Panc1 (cell line): ENCODE data around the gene SMIM5. TPM values are rescaled to one million over a fixed set of nuclear protein-coding genes. Genes with fewer than 3 reads are reported as not detected.
"Not testable (repeated sequence)": the region's sequence is repeated elsewhere in the genome, so short reads cannot be mapped to it uniquely, and the experiment has no call there.

ENCODE experiments used
- ATAC-seq: fragments of 200-7000 bp; cut with Tn5 transposase; 2 replicates; pipeline ENCODE4 v1.9.1; 2020; ENCODE audit warnings: mild to moderate bottlenecking, moderate library complexity
- BruUV-seq: library from RNA; stranded (reverse); fragments of 400-500 nt; replicated peaks from 2 replicates; lab custom pipeline; 2021; lab: Mats Ljungman, UMichigan
- CTCF ChIA-PET: fragments of 300-600 bp; sonication (Branson Sonifier 250); formaldehyde crosslinking; loops from one replicate; lab custom pipeline; 2022; ENCODE audit warnings: antibody characterized with exemption; lab: Charles Lee
- POLR2A ChIA-PET: fragments of 300-600 bp; sonication (Branson Sonifier 250); formaldehyde crosslinking; loops from one replicate; lab custom pipeline; 2022; ENCODE audit warnings: antibody characterized with exemption; lab: Charles Lee
- DNase-seq: peaks from one replicate; pipeline ENCODE4 v3.0.0-alpha.2; 2010; ENCODE audit warnings: low read depth, low spot score
- H3K27ac ChIP-seq: 2 replicates; pipeline ENCODE4 v1.5.1; 2011; ENCODE audit warnings: mild to moderate bottlenecking, low read length, inconsistent platforms
- H3K27me3 ChIP-seq: fragments of 200-500 bp; sonication (Bioruptor generic); 2 replicates; pipeline ENCODE4 v1.6.0; 2014; ENCODE audit warnings: low read length, inconsistent platforms; ENCODE audit not compliant: control insufficient read depth, insufficient read depth
- H3K36me3 ChIP-seq: fragments of 200-500 bp; sonication (Bioruptor generic); 2 replicates; pipeline ENCODE4 v1.5.1; 2014; ENCODE audit warnings: inconsistent platforms, mild to moderate bottlenecking, low read length, moderate library complexity; ENCODE audit not compliant: control insufficient read depth, insufficient read depth
- H3K4me1 ChIP-seq: 2 replicates; pipeline ENCODE4 v1.5.1; 2011; ENCODE audit warnings: inconsistent platforms, mild to moderate bottlenecking, low read length, moderate library complexity; ENCODE audit not compliant: control insufficient read depth, insufficient read depth
- H3K4me3 ChIP-seq, 2 experiments: 2 replicates each; pipeline ENCODE4 v1.5.1; 2011 to 2012; ENCODE audit warnings: low read depth in 2 of 2, low read length in 2 of 2, mild to moderate bottlenecking in 2 of 2, inconsistent platforms in 1 of 2, moderate library complexity in 1 of 2
- H3K9me3 ChIP-seq: fragments of 200-500 bp; sonication (Bioruptor generic); 2 replicates; pipeline ENCODE4 v1.5.1; 2014; ENCODE audit warnings: low read depth, mild to moderate bottlenecking, inconsistent platforms, low read length, moderate library complexity; ENCODE audit not compliant: control insufficient read depth, insufficient read depth
- CTCF ChIP-seq: fragments of 450-650 bp; IDR thresholded peaks from 2 replicates; pipeline ENCODE4 v1.5.1; 2017; ENCODE audit warnings: mild to moderate bottlenecking
- POLR2AphosphoS5 ChIP-seq: IDR thresholded peaks from 2 replicates; pipeline ENCODE4 v1.6.1; 2012; ENCODE audit warnings: mild to moderate bottlenecking, low read depth, low read length, moderate library complexity
- REST ChIP-seq, 2 experiments: IDR thresholded peaks; 2 replicates each; pipeline ENCODE4 v1.6.1; 2011 to 2012; ENCODE audit warnings: low read depth in 2 of 2, control low read depth in 1 of 2, low read length in 1 of 2, mild to moderate bottlenecking in 1 of 2, moderate library complexity in 1 of 2; ENCODE audit not compliant: insufficient read depth in 1 of 2
- SIN3A ChIP-seq: IDR thresholded peaks from 2 replicates; pipeline ENCODE4 v1.6.1; 2012; ENCODE audit warnings: low read depth, mild to moderate bottlenecking, low read length, moderate library complexity, borderline replicate concordance; ENCODE audit not compliant: insufficient read depth
- TCF7L2 ChIP-seq: IDR thresholded peaks from 2 replicates; pipeline ENCODE4 v1.6.1; 2011; ENCODE audit warnings: mild to moderate bottlenecking, low read depth, low read length, inconsistent platforms
- in situ Hi-C: cut with HindIII; loops from 2 replicates; pipeline ENCODE4 v1.10.0; 2016; ENCODE audit warnings: low sequenced_read_pairs, low pct_unique_long_range_greater_than_20kb
- intact Hi-C: fragments of 100-400 bp; cut with micrococcal nuclease; formaldehyde crosslinking; loops from one replicate; pipeline ENCODE4 v1.10.0; 2022; ENCODE audit not compliant: unreplicated experiment
- total RNA-seq: library from RNA; stranded (reverse); gene quantifications from one replicate; pipeline ENCODE4 v1.2.1, GENCODE V29; 2021; ENCODE audit not compliant: unreplicated experiment

SMIM5 gene
- total RNA-seq, 1 experiment from 2014 or later, result 0.10 TPM

- Histone ChIP-seq H3K9me3 (no peaks in the 10 kb centered on the region), H3K27me3 (no peaks in the 10 kb centered on the region), H3K4me1 (peaks cover 25% of the 10 kb centered on the region), H3K4me3 (no peak overlapping the region), H3K36me3 (no peaks in the 10 kb centered on the region), H3K27ac (no peak overlapping the region)
- POLR2A ChIA-PET, result no interaction called here
- no TSS peak for BruUV-seq
- intact Hi-C loops (no loop called here), in situ Hi-C loops (no loop called here)
- no peak for ATAC-seq
- DNase-seq, result no peak
- TF ChIP-seq CTCF (no peak), TCF7L2 (no peak), REST (IDR thresholded peaks at IDR 0.05; ENCODE audit: insufficient read depth in 1 of 2, low read depth in 2 of 2, low read length in 1 of 2) (no peak), POLR2AphosphoS5 (no peak), SIN3A (no peak)
- CTCF ChIA-PET, result interaction anchor here (0.6 to 5.5 kb wide), 4 partner anchors 13 to 218 kb away, joined by 3 to 86 read pairs (median 5); partner anchors contain the start of gene WBP2
These were observed 3.9 kb downstream of the SMIM5 start for GRCh38 chr17:75637143-75637538.

- no peak overlapping the region for H3K27ac ChIP-seq
- ChIA-PET POLR2A (no interaction called here), CTCF (no interaction called here)
- ATAC-seq (no peak), DNase-seq (no peak)
- in situ Hi-C loops, result no loop called here
- H3K27me3 ChIP-seq, result no peaks in the 10 kb centered on the region
- H3K4me1 ChIP-seq, result peaks cover 25% of the 10 kb centered on the region
- H3K9me3 ChIP-seq, result no peaks in the 10 kb centered on the region
- TF ChIP-seq REST (IDR thresholded peaks at IDR 0.05; ENCODE audit: insufficient read depth in 1 of 2, low read depth in 2 of 2, low read length in 1 of 2) (no peak), POLR2AphosphoS5 (no peak), TCF7L2 (no peak), SIN3A (no peak), CTCF (no peak)
- no peak overlapping the region for H3K4me3 ChIP-seq
- intact Hi-C loops, result no loop called here
- no peaks in the 10 kb centered on the region for H3K36me3 ChIP-seq
- BruUV-seq, result no TSS peak
These were observed 4.3 kb downstream of the SMIM5 start for GRCh38 chr17:75637551-75637950.

GRCh38 chr17:75638039-75638438 lies 4.8 kb downstream of the SMIM5 start:
- H3K4me3 ChIP-seq, H3K9me3 ChIP-seq, CTCF ChIA-PET, H3K27ac ChIP-seq, BruUV-seq, DNase-seq, in situ Hi-C loops, ATAC-seq, POLR2A ChIA-PET, intact Hi-C loops, H3K36me3 ChIP-seq, H3K27me3 ChIP-seq: not testable (repeated sequence)
- H3K4me1 ChIP-seq, result peaks cover 20% of the 10 kb centered on the region
